SK-N-MC (cell line): ENCODE measurements around the gene POLR2L.

Source experiments
- EZH2 ChIP-seq: fragments of 200-600 bp; sonication (generic); IDR thresholded peaks from one replicate; pipeline ENCODE4 v1.6.1; 2017; ENCODE audit warnings: antibody characterized with exemption
- FOXP2 ChIP-seq: optimal IDR thresholded peaks from 2 replicates; pipeline ENCODE3; 2011; ENCODE audit warnings: mild to moderate bottlenecking, moderate library complexity; ENCODE audit not compliant: insufficient read depth; ENCODE audit errors: extremely low read length, control extremely low read depth
- POLR2AphosphoS5 ChIP-seq: IDR thresholded peaks from 2 replicates; pipeline ENCODE4 v1.6.1; 2012; ENCODE audit warnings: mild to moderate bottlenecking, low read depth, low read length, borderline replicate concordance

- TF ChIP-seq POLR2AphosphoS5 = no peak
- TF ChIP-seq EZH2 = no peak
- TF ChIP-seq FOXP2 = no peak
Observed at GRCh38 chr11:819943-820649, 22.2 kb downstream of the POLR2L start.
